GM18519 (cell line): Measurements from ENCODE around the gene CLVS2.

Source experiments
- ATAC-seq: cut with Tn5 transposase; IDR thresholded peaks from one replicate; pipeline ENCODE4 v1.9.1; 2021; ENCODE audit warnings: mild to moderate bottlenecking, moderate library complexity; ENCODE audit not compliant: unreplicated experiment, low FRiP score

Gene CLVS2, protein sequence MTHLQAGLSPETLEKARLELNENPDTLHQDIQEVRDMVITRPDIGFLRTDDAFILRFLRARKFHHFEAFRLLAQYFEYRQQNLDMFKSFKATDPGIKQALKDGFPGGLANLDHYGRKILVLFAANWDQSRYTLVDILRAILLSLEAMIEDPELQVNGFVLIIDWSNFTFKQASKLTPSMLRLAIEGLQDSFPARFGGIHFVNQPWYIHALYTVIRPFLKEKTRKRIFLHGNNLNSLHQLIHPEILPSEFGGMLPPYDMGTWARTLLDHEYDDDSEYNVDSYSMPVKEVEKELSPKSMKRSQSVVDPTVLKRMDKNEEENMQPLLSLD

DNA sequence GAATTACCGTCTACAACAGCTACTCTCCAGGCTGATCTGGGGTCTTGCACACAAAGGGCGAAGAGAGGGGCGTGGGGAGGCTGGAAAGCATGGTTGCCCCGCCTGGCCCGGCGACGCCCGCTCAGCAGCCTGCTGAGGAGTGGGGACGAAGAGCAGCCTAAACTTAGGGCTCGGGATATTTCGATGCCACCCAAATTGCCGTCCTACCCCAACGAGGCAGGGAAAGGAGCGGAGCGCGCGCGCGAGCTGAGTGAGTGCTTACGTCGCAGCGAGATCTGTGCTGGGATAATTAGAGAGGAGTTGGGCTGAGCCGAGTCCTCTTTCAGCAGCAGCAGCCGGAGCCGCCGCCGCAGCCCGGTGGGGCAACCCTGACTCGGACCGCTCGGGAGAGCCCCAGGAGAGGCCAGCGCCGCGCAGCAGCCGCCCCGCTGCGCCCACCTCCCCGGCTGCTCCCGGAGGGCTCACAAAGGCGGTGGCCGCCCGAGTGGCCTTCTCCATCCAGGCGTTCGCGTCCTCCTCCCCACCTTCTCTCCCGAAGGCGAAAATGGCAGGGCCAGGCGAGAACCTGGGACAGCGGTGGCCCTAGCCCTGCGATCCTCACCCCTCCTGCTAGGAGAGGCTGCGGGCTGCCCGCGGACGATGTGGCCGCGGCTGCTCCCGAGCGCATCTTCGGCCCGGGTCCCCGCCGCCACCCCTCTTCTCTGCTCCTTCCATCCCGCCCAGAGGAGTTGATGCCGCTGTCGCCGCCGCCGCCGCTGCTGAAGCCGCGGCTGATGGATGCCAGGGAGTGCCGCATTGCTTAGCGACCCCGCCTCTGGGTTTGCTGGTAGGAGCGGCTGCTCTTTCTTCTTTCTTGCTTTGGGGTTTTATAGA is at the start of gene CLVS2:
Gene CLVS2 (plus strand): TSS at position 315 of the 873 bp plus-strand sequence. CDS start 1,543 bp downstream, outside the sequence.
- no peak for ATAC-seq

DNA sequence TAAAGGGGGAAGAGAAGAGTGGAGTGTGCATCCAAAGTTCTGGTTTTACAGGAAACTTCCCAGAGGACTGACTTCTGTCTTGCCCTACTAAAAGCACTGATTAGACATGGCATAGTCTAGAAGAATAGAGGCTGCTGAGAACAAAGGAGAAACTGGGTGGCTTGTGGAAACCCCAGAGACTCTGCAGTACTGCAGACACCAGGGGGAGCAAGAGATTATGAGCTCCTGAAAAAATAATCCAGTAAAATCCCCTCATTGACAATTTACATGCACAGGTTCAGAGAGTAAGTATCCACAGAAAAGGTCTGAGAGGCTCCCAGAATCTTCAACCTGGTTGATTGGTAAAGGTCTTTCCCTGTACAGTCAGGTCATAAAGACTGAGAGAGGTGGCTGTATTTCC is 48.7 kb upstream of the CLVS2 start:
- no peak for ATAC-seq

DNA sequence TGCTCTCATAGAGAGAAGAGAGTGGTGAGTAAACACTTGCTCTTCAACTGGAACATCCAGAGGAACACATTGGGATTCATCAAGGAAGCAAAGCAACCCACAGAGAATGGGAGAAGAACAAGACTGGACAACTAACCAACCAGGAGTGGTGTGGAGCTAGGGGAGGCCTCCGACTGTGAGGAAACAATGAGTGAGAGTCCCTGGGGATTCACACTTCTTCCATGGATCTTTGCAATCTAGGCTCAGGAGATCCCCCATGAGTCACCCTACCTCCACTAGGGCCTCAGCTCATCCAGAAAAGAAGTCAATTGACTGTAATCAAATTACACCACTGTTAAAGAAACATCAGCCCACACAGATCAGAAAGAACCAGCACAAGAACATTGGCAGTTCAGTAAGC is 42.3 kb upstream of the CLVS2 start:
- no peak for ATAC-seq

DNA sequence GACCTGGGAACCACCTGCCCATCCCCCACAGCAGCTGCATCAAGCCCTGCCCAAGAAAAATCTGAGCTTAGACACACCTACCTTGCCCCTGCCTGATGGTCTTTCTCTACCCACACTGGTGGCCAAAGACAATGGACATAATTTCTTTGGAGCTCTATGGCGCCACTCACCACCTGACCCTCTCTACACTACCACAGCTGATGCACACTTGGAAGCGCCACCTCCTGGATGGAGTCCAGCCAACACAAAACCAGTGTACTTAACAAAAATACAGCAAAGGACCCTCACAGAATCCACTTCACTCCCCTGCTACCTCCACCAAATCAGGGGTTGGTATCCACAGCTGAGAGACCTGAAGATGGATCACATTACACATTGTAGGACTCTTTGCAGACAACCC is 39.7 kb upstream of the CLVS2 start:
- ATAC-seq, result no peak

DNA sequence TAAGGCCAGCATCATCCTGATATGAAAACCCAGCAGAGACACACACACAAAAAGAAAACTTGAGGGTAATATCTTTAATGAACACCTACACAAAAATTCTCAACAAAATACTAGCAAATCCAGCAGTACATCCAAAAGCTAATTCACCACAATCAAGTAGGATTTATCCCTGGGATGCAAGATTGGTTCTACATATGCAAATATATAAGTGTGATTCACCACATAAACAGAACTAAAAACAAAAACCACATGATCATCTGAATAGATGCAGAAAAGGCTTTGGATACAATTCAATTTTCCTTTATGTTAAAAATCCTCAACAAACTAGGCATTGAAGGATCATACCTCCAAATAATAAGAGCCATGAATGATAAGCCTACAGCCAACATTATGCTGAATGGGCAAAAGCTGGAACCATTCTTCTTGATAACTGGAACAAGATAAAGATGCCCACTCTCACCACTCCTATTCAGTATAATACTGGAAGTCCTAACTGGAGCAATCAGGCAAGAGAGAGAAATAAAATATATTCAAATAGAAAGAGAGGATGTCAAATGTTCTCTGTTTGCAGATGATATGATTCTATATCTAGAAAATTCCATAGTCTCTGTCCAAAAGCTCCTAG is 33.9 kb upstream of the CLVS2 start:
- ATAC-seq, result no peak

DNA sequence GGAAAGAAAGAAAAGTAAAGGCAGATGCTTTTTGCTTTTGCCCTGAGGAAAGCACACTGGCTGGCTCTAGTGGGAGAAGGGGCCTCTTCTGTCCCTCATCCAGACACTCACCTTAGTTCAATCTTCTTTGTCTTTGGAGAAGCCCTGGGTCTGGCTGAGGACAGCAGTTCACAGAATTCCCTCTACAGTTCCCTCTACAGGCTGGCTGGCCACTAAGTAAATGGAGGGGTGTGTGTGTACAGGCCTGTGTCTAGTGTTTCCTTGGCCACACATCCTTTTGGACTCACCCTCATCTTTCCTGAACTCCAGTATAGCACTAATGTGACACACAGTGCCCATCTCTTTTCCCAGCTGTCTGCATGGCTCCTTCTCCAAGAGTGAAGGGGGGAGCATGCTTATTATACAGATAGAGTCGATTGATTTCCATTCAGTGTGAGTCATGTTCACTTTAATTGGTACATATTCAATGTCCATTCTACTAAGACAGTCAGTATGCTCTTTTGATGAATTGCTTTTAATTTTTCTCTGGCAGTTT is 26.0 kb upstream of the CLVS2 start:
- ATAC-seq, result no peak

DNA sequence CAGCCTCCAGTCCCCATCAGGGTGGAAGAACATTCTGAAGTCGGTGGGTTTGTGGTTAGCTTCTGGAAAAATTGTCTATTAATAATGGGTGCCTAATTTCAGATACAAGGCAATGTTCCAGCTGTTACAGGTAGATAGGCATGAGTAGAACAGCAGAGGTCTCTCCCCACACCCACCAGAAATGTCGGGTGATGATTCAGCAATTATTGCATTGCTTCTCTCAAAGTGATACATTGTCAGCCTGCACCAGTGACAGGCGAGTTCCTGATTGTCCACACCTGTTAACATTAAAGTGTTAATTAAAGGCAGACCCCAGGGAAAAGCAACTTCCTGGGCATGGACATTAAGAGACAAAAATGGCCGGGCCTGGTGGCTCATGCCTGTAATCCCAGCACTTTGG is 18.9 kb upstream of the CLVS2 start:
- no peak for ATAC-seq

DNA sequence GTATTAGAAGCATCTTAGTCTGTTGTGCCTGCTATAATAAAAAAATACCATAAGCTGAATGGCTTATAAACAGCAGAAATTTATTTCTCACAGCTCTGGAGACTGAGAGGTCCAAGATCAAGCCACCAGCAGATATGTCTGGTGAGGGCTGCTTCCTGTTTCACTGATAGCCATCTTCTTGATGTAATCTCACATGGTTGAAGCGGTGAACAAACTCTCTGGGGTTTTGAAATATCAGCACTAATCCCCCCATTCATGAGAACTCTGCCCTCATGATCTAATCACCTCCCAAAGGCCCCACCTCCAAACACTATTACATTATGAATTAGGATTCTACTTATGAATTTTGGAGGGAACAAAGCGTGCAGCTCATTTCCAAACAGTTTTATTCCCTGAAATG is 11.6 kb upstream of the CLVS2 start:
- no peak for ATAC-seq

DNA sequence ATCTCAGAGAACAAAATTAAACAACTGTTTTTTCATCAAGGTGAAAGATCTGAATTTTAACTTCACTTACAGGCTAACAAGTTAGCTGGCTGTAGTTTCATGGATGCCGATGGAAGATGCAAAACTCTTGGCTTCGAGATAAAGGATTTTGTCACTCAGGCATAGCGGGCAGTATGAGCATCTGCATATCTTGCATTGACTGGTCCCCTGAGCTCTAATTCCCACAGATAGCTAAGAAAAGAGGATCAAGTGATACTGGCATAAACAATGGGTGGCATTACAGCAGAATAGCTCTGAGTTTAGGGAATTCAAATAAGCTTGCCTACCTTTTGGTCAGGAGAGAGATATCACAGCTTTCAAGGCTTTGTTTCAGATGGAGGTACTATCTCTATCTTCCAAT is 1.8 kb upstream of the CLVS2 start:
- ATAC-seq, result no peak

DNA sequence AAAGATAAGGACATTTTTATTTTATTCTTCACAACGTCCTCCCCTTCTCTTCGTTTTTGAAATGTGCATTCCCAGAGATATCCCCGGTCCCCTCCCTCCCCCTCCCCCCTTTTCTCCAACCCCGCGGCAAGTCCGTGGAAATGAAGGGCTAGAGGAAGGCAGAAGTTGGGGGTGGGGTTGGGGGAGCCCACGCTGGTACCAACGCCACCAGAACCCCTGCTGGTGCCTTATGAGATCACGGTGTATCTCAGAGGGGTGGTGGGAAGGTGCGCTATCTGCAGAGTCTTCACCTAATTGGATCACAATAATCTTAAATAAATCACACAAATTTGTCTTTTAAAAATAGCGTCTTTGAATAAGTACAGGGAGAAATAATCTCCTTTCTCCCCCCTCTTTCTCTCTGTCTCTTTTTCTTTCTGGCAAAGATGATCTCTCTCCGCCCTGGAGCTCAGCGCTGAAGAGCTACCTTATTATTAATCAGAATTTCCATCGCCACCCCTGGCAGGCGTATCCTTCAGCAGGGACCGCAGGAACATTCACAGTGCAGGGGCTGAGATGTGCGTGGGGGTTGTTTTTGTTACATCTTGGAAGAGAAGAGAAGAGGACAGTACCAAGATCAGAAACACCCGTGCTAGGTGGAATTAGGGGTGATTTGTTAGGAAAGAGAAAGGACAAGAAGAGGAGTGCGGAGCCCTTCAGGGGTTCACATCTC is 915 bp downstream of the CLVS2 start:
- no peak for ATAC-seq

DNA sequence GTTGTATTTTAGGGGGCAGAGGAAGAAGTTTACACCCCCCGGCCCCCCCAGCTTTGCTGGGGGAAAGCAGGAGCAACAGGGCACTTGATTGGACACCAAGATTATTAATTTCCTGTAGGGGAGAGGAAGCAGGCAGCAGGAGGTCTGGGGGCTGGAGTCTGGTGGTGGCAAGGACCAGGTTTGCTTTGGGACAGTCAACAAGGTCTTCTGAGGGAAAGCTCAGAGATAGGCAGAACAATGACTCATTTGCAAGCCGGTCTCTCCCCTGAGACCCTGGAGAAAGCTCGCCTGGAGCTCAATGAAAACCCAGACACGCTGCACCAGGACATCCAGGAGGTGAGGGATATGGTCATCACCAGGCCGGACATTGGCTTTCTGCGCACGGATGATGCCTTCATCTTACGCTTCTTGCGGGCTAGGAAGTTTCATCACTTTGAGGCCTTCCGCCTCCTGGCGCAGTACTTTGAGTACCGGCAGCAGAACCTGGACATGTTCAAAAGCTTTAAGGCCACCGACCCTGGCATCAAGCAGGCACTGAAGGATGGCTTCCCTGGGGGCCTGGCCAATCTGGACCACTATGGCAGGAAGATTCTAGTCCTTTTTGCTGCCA is 1.6 kb downstream of the CLVS2 start:
- no peak for ATAC-seq

DNA sequence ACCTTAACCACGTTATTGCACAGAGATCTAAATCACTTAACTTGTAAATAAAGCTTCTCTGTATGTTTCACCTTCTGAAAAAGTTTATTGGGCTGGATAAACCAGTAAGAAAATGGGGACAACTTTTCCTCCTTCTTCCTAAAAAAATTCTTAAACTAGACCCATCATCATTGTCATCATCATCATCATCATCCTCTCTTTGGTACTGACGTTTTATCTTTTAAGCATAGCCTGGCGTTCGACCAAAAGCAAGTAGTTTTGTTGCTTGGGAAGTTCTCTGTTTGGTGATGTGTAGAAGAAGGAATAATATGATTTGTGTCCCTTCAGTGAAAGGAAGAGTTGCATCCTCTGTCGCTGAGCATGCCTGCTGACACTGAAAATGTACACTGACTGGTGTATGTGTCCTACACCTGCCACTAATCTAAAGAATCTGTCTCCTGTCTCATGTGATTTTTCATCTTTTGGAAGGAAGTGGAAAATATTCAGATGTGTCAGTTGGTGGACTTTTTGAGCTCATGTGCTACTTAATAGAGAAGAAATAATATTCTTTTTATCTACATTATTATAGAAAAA is 2.5 kb downstream of the CLVS2 start:
- no peak for ATAC-seq

DNA sequence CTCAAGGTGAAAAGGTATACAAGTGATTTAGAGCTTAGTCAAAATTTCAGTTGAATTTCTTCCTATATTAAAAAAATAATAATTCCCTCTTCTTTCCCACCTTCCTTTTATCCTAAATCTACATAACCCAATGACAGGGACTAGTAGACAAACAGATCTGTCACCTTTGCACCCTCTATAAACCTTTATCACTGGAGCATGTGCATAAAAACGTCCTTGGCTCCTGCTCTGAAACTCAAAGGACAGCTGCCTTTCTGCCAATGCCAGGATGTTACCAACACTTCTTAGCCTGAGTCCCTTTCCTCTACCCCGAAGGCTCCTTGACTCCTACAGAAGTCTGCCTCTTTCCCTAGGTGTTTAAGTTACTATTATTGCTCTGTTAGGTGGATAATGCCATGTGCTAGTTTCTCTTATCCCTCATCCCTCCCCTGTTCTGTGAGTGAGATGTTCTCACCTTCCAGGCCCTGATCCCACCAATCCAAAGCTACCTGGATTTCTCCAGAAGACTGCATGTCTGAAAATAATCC is 4.3 kb downstream of the CLVS2 start:
- no peak for ATAC-seq

DNA sequence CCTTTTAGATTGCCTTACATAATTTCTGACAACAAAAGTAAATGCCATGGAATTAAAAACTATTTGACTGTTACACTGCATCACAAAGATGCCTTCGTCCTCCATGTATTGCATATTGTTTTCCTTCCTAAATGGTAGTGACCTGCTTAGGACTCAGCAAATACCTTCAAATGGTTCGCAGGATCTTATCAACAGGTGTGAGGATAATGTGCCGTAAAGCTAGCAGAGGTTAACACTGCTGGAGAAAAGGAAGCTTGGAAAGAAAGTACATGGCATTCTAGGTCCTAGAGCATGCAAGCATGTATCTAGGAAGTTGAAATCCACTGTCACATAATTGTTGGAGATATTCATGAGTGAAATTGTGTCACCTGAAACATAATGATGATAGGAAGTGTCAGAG is 5.5 kb downstream of the CLVS2 start:
- no peak for ATAC-seq

DNA sequence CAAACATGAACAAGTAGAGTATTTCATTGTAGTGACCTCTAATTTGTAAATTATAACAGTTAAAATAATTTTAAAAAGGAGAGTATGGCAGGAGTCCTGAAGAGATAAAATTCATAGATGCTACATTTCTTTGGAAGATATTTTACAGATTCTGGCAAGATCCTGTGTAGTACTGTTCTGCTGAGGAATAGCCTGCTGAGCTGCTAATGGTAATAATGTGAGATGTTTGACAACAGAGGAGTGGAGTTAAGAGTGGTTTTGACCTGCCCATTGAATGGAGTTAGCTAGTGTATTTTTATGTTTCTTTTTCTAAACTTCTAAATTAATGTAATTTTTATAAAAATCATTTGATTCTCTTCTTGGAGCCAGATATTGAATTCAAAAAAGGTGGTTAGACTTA is 11.8 kb downstream of the CLVS2 start:
- no peak for ATAC-seq

DNA sequence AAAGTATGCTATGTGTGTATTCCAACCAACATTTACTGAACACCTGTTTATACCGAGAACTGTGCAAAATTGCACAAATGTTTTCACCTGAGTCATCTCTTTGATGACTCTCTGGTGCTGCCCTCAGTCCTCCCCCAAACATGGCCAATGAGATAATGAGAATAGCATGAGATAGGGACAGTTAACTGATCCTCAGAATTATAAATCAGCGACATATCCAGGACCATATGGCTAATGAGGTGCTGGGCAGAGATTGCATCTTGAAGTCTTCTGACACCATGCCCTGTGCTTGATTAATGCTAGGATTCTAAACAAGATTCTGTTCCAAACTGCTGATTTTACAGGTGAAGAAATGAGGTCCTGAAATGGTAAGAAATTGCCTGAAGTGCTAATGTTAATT is 13.0 kb downstream of the CLVS2 start:
- ATAC-seq, result no peak

DNA sequence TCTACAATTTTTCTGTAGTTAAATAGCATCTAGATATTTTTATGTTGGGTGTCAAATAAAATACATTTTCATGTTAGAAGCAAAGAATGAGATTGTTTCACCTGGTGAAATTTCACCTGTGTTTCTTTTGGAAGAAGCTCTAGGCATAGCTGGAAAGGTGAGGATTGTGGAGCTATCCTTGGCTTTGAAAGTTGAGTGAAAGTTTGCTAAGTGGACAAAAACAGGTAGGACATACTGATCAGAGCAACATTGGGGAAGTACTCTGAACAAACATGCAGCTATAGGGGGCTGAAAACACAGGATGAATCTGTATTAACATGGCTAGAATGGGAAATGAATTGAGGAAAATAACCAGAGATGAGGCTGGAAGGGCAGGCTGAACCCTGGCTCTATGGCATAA is 18.8 kb downstream of the CLVS2 start:
- ATAC-seq, result no peak

DNA sequence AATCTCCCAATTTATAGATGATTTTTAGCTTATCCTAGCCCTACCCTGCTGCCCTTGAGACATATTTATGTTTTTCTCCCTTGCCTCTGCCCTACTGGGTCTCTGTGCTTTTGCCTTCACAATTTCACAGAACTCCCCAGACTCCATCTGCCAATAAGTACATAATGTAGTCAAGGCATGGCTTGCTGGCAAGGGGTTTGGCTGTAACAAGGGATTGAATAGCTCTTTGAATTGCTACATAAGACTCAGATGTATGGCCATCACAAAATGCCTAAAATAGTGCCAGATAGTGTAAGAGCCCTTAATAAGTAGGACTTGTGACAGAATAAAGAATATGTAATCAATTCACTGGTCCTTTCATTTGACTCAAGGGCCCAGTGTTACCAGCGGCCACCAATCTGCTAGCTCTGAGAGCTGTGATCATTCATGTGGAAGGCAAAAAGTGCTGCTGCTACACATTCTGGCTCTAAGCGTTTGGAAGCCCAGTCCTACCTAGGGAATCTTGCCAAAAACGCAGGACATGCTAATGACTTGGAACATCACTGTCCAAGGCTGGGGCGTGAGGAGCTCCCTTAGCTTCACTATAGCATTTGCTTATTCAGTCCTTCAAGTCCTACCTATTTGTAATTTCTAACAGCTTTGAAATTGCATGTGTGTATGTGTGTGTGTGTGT is 20.5 kb downstream of the CLVS2 start:
- no peak for ATAC-seq

DNA sequence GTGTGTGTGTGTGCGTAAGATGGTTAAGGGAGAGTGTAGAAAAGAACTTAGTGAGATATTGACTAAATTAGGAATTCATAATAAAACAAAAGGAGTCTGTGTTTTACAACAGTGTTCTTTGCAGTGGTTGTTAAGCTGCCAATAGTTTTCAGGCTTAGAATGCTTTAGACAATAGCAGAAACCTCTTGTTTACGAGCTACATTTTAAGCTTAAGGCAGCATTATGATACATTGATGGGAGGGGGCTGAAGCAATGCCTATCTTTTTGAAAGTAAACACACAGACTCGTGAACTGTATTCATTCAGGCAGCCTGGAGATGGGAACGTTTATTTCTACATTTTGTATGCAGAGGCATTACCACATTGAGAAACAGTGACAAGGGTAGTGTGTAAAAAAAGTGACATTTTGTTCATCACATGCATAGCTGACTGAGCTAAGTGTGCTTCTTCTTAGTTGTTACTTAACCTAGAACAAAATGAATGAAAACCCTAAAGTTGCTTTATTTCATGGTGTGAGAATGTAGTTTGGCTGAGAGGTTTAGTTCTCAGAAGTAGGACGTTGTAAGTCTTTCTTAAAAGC is 21.2 kb downstream of the CLVS2 start:
- ATAC-seq, result no peak
